RWPE2 (cell line): ENCODE data around the gene ZNF226.
"Not testable (repeated sequence)": the region's sequence is repeated elsewhere in the genome, so short reads cannot be mapped to it uniquely, and the experiment has no call there.

Experiments used
- ATAC-seq: fragments of 200-7000 bp; cut with Tn5 transposase; 3 replicates; pipeline ENCODE4 v1.9.1; 2021; ENCODE audit warnings: low read depth
- DNase-seq: peaks from one replicate; pipeline ENCODE4 v3.0.0-alpha.2; 2020; ENCODE audit warnings: low spot score
- H3K27ac ChIP-seq: fragments of 450-650 bp; 2 replicates; pipeline ENCODE4 v1.5.1; 2017; ENCODE audit warnings: mild to moderate bottlenecking; ENCODE audit not compliant: poor library complexity, severe bottlenecking
- H3K27me3 ChIP-seq: fragments of 250-450 bp; sonication (Bioruptor Pico); 2 replicates; pipeline ENCODE4 v1.5.1; 2021; ENCODE audit warnings: mild to moderate bottlenecking, moderate library complexity; ENCODE audit not compliant: insufficient read depth, poor library complexity, severe bottlenecking
- H3K36me3 ChIP-seq: fragments of 250-450 bp; sonication (Bioruptor Pico); 2 replicates; pipeline ENCODE4 v1.5.1; 2020; ENCODE audit warnings: low read depth, mild to moderate bottlenecking, moderate library complexity
- H3K4me1 ChIP-seq: fragments of 250-450 bp; sonication (Bioruptor Pico); 2 replicates; pipeline ENCODE4 v1.5.1; 2021; ENCODE audit warnings: mild to moderate bottlenecking, moderate library complexity; ENCODE audit not compliant: insufficient read depth, poor library complexity, severe bottlenecking
- H3K4me3 ChIP-seq: fragments of 250-450 bp; sonication (Bioruptor Pico); 2 replicates; pipeline ENCODE4 v1.5.1; 2021; ENCODE audit warnings: mild to moderate bottlenecking, moderate library complexity; ENCODE audit not compliant: severe bottlenecking
- H3K9me3 ChIP-seq: fragments of 250-450 bp; sonication (Bioruptor Pico); 2 replicates; pipeline ENCODE4 v1.5.1; 2021; ENCODE audit warnings: mild to moderate bottlenecking, moderate library complexity; ENCODE audit not compliant: severe bottlenecking
- TF ChIP-seq, protein P1 (sequence below): fragments of 450-650 bp; IDR thresholded peaks from one replicate; pipeline ENCODE4 v1.5.1; 2017; ENCODE audit warnings: mild to moderate bottlenecking, moderate library complexity; ENCODE audit not compliant: poor library complexity, severe bottlenecking

Gene ZNF226

DNA sequence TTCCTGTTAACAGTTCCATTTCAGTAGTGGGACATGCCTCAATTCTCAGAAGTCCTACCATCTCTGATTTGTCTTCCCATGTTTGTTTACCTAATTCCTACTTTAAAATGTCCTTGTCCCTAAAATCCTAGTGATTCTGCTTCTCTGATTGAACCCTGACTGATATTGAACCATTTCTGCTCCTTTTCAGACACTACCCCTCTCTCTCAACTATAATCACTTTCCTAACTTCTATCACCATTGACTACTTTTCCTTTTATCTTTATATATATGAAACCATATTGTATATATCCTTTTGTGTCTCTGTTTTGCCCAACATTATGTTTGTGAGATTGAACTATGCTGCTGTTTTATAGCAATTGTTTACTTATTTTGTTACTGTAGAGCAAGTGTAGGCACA, 31.9 kb downstream of the ZNF226 start:
- no peak overlapping the region for H3K27ac ChIP-seq
- DNase-seq (no peak), ATAC-seq (no peak)
- TF ChIP-seq, protein P1, sequence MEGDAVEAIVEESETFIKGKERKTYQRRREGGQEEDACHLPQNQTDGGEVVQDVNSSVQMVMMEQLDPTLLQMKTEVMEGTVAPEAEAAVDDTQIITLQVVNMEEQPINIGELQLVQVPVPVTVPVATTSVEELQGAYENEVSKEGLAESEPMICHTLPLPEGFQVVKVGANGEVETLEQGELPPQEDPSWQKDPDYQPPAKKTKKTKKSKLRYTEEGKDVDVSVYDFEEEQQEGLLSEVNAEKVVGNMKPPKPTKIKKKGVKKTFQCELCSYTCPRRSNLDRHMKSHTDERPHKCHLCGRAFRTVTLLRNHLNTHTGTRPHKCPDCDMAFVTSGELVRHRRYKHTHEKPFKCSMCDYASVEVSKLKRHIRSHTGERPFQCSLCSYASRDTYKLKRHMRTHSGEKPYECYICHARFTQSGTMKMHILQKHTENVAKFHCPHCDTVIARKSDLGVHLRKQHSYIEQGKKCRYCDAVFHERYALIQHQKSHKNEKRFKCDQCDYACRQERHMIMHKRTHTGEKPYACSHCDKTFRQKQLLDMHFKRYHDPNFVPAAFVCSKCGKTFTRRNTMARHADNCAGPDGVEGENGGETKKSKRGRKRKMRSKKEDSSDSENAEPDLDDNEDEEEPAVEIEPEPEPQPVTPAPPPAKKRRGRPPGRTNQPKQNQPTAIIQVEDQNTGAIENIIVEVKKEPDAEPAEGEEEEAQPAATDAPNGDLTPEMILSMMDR: no peak
- H3K27me3 ChIP-seq: no peaks in the 10 kb centered on the region
- no peaks in the 10 kb centered on the region for H3K36me3 ChIP-seq
- no peaks in the 10 kb centered on the region for H3K9me3 ChIP-seq
- H3K4me1 ChIP-seq: no peaks in the 10 kb centered on the region
- no peak overlapping the region for H3K4me3 ChIP-seq

GRCh38 chr19:44202470-44202869, 37.6 kb downstream of the ZNF226 start:
- H3K27ac ChIP-seq: no peak overlapping the region
- no peak for DNase-seq
- no peak overlapping the region for H3K4me3 ChIP-seq
- no peaks in the 10 kb centered on the region for H3K9me3 ChIP-seq
- TF ChIP-seq, protein P1: no peak
- no peaks in the 10 kb centered on the region for H3K36me3 ChIP-seq
- no peaks in the 10 kb centered on the region for H3K4me1 ChIP-seq
- no peaks in the 10 kb centered on the region for H3K27me3 ChIP-seq
- no peak for ATAC-seq

DNA sequence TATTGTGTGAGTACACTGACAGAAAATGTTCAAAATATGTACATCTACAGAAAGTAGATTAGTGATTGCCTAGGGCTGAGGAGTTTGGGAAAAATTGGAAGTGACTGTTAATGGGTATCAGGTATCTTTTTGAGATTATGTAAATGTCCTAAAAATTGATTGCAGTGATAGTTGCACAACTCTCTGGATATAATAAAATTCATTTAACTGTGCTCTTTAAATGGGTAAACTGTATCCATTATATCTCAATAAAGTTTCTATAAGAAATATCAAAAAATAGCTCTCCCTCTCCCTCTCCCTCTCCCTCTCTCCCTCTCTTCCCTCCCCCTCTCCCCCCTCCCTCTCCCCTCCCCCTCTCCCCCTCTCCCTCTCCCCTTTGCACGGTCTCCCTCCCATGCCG, 38.1 kb downstream of the ZNF226 start:
- Histone ChIP-seq H3K27me3 (no peaks in the 10 kb centered on the region), H3K9me3 (no peaks in the 10 kb centered on the region), H3K36me3 (no peaks in the 10 kb centered on the region), H3K27ac (no peak overlapping the region), H3K4me1 (peaks cover 1% of the 10 kb centered on the region), H3K4me3 (no peak overlapping the region)
- TF ChIP-seq, protein P1: no peak
- ATAC-seq (no peak), DNase-seq (no peak)

GRCh38 chr19:44203877-44204276, 39.0 kb downstream of the ZNF226 start:
- H3K27ac ChIP-seq, H3K4me1 ChIP-seq, DNase-seq, H3K27me3 ChIP-seq, H3K4me3 ChIP-seq, ATAC-seq, H3K36me3 ChIP-seq, H3K9me3 ChIP-seq: not testable (repeated sequence)

DNA sequence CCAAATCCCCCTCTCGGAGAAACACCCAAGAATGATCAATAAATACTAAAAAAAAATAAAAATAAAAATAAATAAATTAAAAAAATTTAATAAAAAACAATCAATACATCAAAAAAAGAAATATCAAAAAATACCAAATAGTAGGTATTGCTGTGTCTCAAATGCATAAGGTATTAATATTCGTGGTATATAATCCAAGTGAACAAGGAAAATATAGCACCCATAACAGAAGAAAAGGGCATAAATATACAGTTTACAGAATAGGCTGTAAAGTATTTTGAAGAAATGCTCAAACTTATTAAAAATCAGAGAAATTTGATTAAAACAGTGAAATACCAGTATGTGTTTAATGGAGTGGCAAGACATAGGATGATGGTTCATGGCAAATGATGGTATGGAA, 39.9 kb downstream of the ZNF226 start:
- H3K4me1 ChIP-seq: peaks cover 6% of the 10 kb centered on the region
- H3K4me3 ChIP-seq: no peak overlapping the region

More for the DNA sequence above, 39.9 kb downstream of the ZNF226 start:
- Histone ChIP-seq H3K27ac (no peak overlapping the region), H3K36me3 (no peaks in the 10 kb centered on the region), H3K27me3 (no peaks in the 10 kb centered on the region), H3K9me3 (no peaks in the 10 kb centered on the region)
- ATAC-seq (no peak), DNase-seq (no peak)
- TF ChIP-seq, protein P1: no peak
